ENCODE results near the gene CADPS2.
"Not testable (repeated sequence)": the region's sequence is repeated elsewhere in the genome, so short reads cannot be mapped to it uniquely, and the experiment has no call there.

CADPS2 gene

DNA sequence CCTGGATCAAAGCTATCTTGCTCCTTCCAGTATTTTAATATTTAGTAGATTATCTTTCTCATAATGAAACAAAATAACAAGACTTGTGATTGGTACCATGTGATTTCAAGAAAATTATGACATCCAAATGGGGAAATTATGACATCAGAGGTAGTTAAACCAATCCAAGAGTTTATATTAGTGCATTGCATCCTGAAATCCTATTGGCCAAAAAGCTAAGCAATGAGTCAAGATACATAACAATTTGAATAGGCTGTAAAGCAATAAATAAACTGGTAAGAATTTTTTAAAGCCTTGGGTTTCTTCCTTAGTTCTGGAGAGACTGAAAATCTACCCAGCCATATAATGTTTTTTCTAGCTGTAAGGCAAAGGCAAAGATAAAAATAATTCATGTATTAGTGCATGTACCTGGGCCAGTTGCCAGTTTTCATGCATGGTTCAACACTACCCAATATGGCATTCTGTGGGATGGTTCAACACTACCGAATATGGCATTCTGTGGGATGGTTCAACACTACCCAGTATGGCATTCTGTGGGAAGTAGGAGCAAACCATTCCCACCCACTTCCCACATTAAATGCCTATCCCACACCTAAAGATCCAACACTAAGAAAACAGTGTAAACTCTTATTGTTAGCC is 183.3 kb downstream of the CADPS2 start, which contains the start of gene RNF148:
RNF148 (minus strand) TSS at position 51 of the 639 bp plus-strand sequence. CDS start 172 bp downstream, outside the sequence.
- Mint-ChIP-seq H3K9me3 (peaks cover 0 to 3% of the 10 kb centered on the region in 2 donors), H3K27ac (no peak within 1 kb of the TSS), H3K4me3 (no peak within 1 kb of the TSS), H3K36me3 (ENCODE audit: insufficient read depth) (no peaks in the 10 kb centered on the region), H3K4me1 (ENCODE audit: low read depth in 2 of 2) (no peaks in the 10 kb centered on the region), H3K27me3 (no peaks in the 10 kb centered on the region)
- DNase-seq (no peak), ATAC-seq (replicated peaks) (no peak)

DNA sequence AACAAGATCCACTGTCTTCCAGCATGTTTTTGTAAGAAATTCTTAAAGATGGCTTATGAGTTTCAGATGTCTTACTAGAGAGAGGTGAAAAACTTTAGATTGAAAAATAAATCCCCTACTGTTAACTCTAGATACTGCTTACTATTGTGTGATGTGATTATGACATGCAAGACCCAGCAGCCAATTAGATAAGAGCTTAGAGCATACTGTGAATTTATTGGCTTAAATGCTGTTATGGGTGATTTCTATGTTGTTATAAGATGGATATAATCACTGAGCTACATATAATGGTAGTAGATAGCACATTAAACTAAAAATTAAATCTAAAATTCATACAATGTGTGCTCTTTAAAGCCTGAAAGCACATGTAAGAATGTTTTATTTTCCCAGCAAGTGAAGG is 187.2 kb downstream of the CADPS2 start, which contains the start of gene RNF133:
RNF133 (minus strand) TSS at position 101 of the 400 bp plus-strand sequence. CDS start 199 bp downstream, outside the sequence.
- Mint-ChIP-seq H3K9me3 (peaks cover 0 to 8% of the 10 kb centered on the region in 2 donors), H3K27ac (no peak within 1 kb of the TSS), H3K27me3 (no peaks in the 10 kb centered on the region), H3K36me3 (ENCODE audit: insufficient read depth) (no peaks in the 10 kb centered on the region), H3K4me3 (no peak within 1 kb of the TSS), H3K4me1 (ENCODE audit: low read depth in 2 of 2) (no peaks in the 10 kb centered on the region)
- ATAC-seq (replicated peaks) (no peak), DNase-seq (no peak)

DNA sequence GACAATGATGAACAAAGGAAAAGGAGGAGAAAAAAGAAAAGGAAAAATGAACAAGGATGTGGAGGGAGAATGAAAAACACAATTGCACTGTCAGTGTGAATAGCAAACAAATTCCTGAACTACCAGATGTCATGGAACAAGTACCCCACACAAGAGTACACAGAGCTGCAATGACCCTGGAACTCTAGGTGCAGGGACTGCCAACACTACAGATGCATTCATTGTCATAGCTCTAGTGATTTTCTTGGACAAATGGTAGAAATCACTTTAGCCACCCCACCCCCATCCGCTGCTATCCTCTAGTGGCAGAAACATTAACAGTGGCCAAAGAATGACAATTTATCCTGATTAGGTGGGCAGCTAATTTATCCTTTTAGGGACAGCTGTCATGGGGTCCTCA is 190.4 kb downstream of the CADPS2 start:
- peaks cover 0 to 18% of the 10 kb centered on the region in 2 donors for H3K9me3 Mint-ChIP-seq
- H3K36me3 Mint-ChIP-seq (ENCODE audit: insufficient read depth), result no peaks in the 10 kb centered on the region
- no peak overlapping the region for H3K4me3 Mint-ChIP-seq
- ATAC-seq (replicated peaks) (no peak), DNase-seq (no peak)
- H3K27ac Mint-ChIP-seq, result no peak overlapping the region
- no peaks in the 10 kb centered on the region for H3K27me3 Mint-ChIP-seq
- H3K4me1 Mint-ChIP-seq (ENCODE audit: low read depth in 2 of 2), result no peaks in the 10 kb centered on the region

DNA sequence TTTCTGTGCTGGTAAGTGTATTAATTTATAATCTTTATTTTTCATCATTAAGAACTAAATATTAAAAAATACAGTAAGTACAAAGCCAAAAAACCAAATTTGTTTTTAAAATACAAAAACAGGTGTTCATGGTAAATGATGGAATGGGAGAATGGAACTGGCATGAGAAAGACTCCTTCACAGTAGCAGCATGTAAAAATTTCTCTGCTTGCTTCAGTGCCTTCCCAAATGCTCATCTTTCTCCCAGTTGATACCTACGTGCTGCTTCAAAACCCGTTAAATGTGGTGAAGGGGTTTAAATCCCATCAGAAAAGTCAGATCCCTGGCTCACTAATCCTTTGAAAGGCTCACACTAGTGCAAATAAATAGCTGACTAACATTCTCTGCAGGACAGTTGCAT is 191.6 kb downstream of the CADPS2 start:
- DNase-seq (no peak), ATAC-seq (replicated peaks) (no peak)
- Mint-ChIP-seq H3K27me3 (no peaks in the 10 kb centered on the region), H3K36me3 (ENCODE audit: insufficient read depth) (no peaks in the 10 kb centered on the region), H3K27ac (no peak overlapping the region), H3K4me1 (ENCODE audit: low read depth in 2 of 2) (no peaks in the 10 kb centered on the region), H3K9me3 (peaks cover 0 to 18% of the 10 kb centered on the region in 2 donors), H3K4me3 (no peak overlapping the region)

DNA sequence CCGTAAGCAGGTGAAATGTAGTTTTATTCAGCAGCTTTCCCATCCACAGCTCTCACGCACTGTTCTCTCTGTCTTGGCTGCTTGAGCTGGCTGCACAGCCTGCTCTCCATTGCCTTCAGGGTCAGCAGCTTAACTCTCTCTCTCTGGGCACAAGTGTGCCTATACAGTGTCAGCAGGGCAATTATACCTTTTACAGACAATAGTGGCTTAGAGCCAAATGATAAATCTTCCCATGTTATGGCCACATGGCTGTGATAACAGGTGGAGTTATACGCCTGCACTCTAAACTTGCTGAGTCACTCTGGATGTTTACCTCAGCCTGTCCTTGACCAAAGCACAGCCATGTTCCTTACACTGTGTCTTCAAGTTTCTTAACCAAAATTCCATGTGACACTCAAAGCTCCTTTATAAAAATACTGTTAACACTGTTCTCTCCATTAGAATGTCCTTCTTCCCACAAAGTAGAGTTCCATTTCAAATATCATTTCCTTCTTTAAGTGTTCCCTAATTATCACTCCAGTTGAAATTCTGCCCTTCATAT is 193.4 kb downstream of the CADPS2 start:
- no peaks in the 10 kb centered on the region for H3K4me1 Mint-ChIP-seq (ENCODE audit: low read depth in 2 of 2)
- H3K27ac Mint-ChIP-seq, result no peak overlapping the region
- DNase-seq (no peak), ATAC-seq (replicated peaks) (no peak)
- H3K36me3 Mint-ChIP-seq (ENCODE audit: insufficient read depth), result no peaks in the 10 kb centered on the region
- no peak overlapping the region for H3K4me3 Mint-ChIP-seq
- H3K27me3 Mint-ChIP-seq, result no peaks in the 10 kb centered on the region
- H3K9me3 Mint-ChIP-seq, result peaks cover 0 to 18% of the 10 kb centered on the region in 2 donors

DNA sequence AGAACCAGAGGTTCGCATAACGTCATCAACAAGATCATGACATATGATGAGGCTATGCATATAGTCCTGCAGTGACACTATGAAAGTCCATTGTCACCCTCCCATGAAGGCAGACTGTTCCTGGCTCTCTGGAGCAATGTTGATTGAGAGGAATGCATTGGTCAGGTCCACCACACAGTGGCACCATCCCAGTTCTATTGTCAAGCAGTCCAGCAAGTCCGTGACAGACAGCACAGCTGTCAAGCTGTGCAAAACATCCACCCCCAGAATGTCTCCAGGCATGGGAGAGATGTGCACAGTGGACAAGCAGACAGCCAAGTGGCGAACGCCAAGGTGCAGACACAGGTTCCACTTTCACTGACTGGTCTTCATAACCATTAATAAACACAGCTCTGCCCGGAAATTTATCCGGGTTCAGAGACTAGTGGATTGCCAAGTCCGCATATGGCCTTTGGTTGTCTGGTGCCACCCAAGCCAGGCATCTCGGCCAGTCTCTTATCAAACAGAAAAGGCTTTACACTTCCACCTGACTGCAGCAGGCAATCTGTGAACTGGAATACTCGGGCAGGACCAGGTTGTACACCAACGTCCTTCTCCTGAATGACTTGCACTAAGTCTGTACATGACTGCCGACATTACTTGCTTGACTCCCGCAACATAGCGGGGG is 194.6 kb downstream of the CADPS2 start:
- no peak for DNase-seq
- H3K36me3 Mint-ChIP-seq (ENCODE audit: insufficient read depth), result no peaks in the 10 kb centered on the region
- H3K9me3 Mint-ChIP-seq, result peaks cover 0 to 18% of the 10 kb centered on the region in 2 donors
- H3K27me3 Mint-ChIP-seq, result no peaks in the 10 kb centered on the region
- no peak overlapping the region for H3K4me3 Mint-ChIP-seq
- no peaks in the 10 kb centered on the region for H3K4me1 Mint-ChIP-seq (ENCODE audit: low read depth in 2 of 2)
- H3K27ac Mint-ChIP-seq, result no peak overlapping the region
- no peak for ATAC-seq (replicated peaks)

DNA sequence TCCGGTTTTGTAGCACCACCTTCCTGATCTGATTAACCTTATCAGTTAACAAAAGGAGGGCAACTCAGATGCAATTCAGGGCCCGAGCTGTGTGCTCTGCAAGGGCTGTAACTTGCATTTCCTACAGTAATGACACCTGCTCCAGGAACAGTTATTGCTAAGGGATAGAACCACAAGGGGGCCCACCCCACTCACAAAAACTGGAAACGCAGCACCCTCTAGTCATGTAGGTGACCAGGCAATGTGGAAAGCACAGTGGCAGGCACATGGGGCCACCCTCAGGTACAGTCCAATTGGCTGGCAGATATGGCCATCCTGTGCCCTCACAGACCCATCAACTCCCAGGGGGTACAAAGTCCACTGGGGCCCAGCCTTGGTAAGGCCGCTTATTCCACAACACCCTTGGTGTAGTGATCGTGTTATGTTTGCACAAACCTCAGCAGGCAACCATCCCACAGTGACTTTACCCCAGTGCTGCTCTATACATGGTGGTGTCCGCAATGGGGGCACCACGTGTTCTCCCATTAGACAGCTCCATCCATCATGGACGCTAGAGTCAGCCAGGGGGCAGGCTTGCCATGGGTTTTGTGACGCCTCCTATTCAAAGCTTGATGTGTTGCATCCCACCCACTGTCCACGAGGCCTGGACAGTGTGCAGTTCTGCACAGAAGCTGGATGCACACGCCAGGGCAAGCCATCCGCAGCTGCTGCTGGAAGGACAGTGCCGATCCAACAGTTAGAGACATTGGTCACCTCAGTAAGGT is 196.7 kb downstream of the CADPS2 start:
- ATAC-seq (replicated peaks) (no peak), DNase-seq (no peak)
- no peaks in the 10 kb centered on the region for H3K4me1 Mint-ChIP-seq (ENCODE audit: low read depth in 2 of 2)
- H3K4me3 Mint-ChIP-seq, result no peak overlapping the region
- no peaks in the 10 kb centered on the region for H3K36me3 Mint-ChIP-seq (ENCODE audit: insufficient read depth)
- H3K27me3 Mint-ChIP-seq, result no peaks in the 10 kb centered on the region
- peaks cover 0 to 14% of the 10 kb centered on the region in 2 donors for H3K9me3 Mint-ChIP-seq
- no peak overlapping the region for H3K27ac Mint-ChIP-seq

DNA sequence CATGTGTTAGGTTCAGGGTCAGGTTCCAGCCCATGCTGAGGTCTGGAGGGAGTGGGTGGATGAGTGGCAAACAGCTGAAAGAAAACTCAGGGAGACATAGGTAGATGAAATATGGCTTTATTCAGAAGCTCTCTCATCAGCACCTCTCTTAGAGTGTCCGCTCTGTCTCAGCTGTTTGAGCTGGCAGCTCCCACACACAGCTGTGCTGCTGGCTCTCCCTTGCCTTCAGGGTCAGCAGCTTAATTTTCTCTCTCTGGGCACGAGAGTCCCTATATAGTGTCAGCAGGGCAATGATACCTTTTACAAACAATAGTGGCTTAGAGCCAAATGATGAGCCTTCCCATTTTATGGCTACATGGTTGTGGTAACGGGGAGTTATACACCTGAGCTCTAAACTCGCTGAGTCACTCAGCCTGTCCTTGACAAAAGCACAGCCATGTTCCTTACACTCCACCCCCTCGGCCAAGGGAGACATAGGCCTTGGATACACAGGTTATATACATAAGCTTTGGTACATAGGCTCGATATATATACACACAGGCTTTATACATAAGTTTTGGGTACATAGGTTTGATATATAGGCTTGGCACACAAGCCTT is 197.8 kb downstream of the CADPS2 start:
- H3K36me3 Mint-ChIP-seq (ENCODE audit: insufficient read depth), result no peaks in the 10 kb centered on the region
- no peak overlapping the region for H3K27ac Mint-ChIP-seq
- no peaks in the 10 kb centered on the region for H3K27me3 Mint-ChIP-seq
- H3K4me3 Mint-ChIP-seq, result no peak overlapping the region
- no peaks in the 10 kb centered on the region for H3K4me1 Mint-ChIP-seq (ENCODE audit: low read depth in 2 of 2)
- DNase-seq (no peak), ATAC-seq (replicated peaks) (no peak)
- peaks cover 0 to 11% of the 10 kb centered on the region in 2 donors for H3K9me3 Mint-ChIP-seq

DNA sequence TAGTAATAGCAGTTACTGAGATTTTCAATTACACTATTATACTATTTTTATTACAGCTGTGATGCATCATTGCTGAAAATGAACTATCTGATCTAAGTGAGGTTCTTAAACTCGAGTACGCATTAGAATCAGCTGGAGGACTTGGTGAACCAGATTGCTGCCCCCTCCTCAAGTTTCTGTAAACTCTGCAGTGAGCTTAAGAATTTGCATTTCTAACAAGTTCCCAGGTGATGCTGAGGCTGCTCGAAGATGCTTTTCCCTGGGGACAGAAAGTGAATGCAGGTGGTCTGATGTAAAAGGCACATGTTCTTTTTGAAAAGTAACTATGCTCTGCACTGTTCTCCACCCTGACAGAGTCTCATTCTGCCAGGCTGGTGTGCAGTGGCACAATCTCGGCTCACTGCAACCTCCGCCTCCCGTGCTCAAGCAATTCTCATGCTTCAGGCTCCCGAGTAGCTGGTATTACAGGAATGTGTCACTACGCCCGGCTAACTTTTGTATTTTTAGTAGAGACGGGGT is 199.8 kb downstream of the CADPS2 start:
- Mint-ChIP-seq H3K27me3 (no peaks in the 10 kb centered on the region), H3K4me3 (no peak overlapping the region), H3K4me1 (ENCODE audit: low read depth in 2 of 2) (no peaks in the 10 kb centered on the region), H3K36me3 (ENCODE audit: insufficient read depth) (no peaks in the 10 kb centered on the region), H3K27ac (no peak overlapping the region), H3K9me3 (peaks cover 5 to 7% of the 10 kb centered on the region in 2 donors)
- ATAC-seq (replicated peaks) (no peak), DNase-seq (no peak)

DNA sequence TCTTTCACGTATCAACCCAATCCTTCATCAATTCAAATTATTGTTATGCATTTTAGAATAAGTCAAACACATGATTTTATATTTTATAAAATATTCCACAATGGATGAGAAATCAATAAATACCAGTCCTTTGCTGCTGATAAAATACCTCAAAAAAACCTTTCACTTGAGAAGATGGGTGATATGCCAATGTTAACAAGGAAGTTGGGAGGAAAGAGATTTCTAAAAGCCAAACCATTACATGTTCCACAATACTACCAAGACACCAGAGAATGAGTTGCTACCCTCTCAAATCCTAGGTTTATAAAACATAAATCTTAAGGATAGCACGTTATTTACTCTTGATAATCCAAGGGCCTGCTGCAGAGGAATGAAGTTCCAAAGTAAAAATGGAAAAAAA is 201.8 kb downstream of the CADPS2 start:
- no peaks in the 10 kb centered on the region for H3K36me3 Mint-ChIP-seq (ENCODE audit: insufficient read depth)
- ATAC-seq (replicated peaks) (no peak), DNase-seq (no peak)
- H3K27ac Mint-ChIP-seq, result no peak overlapping the region
- H3K4me1 Mint-ChIP-seq (ENCODE audit: low read depth in 2 of 2), result no peaks in the 10 kb centered on the region
- peaks cover 2 to 7% of the 10 kb centered on the region in 2 donors for H3K9me3 Mint-ChIP-seq
- no peak overlapping the region for H3K4me3 Mint-ChIP-seq
- no peaks in the 10 kb centered on the region for H3K27me3 Mint-ChIP-seq

DNA sequence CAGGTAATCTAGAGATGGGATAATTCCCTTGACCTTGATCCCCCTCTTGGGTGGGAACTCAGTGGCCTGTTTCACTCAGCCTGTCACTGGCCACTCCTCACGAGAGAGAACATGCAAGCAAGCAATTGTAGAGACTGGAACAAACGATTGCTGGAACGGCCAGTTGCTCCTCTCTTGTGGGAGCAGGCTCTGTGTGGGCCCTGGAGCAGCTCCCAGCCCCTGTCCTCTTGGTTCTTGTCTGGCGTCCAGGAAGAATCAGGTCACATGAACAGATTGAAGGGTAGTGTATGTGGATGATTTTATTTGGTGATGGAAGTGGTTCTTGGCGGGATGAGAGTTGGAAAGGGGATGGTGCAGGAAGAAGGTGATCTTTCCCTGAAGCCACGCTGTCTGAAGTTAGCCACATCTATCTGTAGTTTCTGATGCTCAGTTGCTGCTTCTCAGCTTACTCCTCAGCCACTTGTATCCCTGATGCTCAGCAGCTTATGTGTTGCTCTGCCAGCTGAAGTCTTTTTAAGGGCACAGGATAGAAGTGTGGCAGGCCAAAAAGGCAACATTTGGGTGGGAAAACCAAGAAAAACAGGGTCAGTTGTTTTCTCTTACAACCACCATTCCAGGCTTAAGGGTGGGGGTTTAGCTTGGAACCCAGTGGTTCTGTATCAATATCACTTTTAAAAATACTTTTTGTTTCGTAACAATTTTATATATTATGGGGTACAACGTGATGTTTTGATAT is 203.3 kb downstream of the CADPS2 start:
- Mint-ChIP-seq H3K27ac (no peak overlapping the region), H3K36me3 (ENCODE audit: insufficient read depth) (no peaks in the 10 kb centered on the region), H3K27me3 (no peaks in the 10 kb centered on the region), H3K4me1 (ENCODE audit: low read depth in 2 of 2) (no peaks in the 10 kb centered on the region), H3K4me3 (no peak overlapping the region), H3K9me3 (peaks cover 6 to 11% of the 10 kb centered on the region in 2 donors)
- DNase-seq, result no peak
- no peak for ATAC-seq (replicated peaks)

DNA sequence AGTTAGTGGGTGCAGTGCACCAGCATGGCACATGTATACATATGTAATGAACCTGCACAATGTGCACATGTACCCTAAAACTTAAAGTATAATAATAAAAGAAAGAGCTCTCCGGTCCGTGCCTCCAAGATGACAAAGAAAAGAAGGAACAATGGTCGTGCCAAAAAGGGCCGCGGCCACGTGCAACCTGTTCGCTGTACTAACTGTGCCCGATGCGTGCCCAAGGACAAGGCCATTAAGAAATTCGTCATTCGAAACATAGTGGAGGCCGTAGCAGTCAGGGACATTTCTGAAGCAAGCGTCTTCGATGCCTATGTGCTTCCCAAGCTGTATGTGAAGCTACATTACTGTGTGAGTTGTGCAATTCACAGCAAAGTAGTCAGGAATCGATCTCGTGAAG is 205.1 kb downstream of the CADPS2 start:
- H3K27me3 Mint-ChIP-seq; ATAC-seq (replicated peaks); H3K4me3 Mint-ChIP-seq; H3K36me3 Mint-ChIP-seq (ENCODE audit: insufficient read depth); DNase-seq; H3K27ac Mint-ChIP-seq; H3K4me1 Mint-ChIP-seq (ENCODE audit: low read depth in 2 of 2): not testable (repeated sequence)
- peaks cover 11 to 25% of the 10 kb centered on the region in 2 donors for H3K9me3 Mint-ChIP-seq
